CD14-positive monocyte (primary cell): ENCODE results near the gene HPGD. TPM values are rescaled to one million over a fixed set of nuclear protein-coding genes. Genes with fewer than 3 reads are reported as not detected.
A peak's percentile ranks its signal among the peaks of the same experiment; 100 is the strongest.

Experiments
- DNase-seq, 3 donors: peaks; one replicate each; pipeline ENCODE4 v3.0.0-alpha.2; 2011 to 2022
- H2AFZ ChIP-seq: 2 replicates; pipeline ENCODE4 v1.6.0; 2012; ENCODE audit warnings: mild to moderate bottlenecking, low read depth, low read length, inconsistent platforms; ENCODE audit not compliant: insufficient read depth, poor library complexity, severe bottlenecking
- H3K27ac ChIP-seq, 2 donors: 1 replicate in 1 of 2; 2 replicates in 1 of 2; pipeline ENCODE4 v1.5.1; 2012 to 2013; ENCODE audit warnings: low read length in 2 of 2, control low read depth in 1 of 2, inconsistent platforms in 1 of 2, low read depth in 1 of 2, mild to moderate bottlenecking in 1 of 2
- H3K27me3 ChIP-seq, 2 donors: one replicate each; pipeline versions ENCODE4 v1.6.0 to v1.6.1; 2011 to 2013; ENCODE audit warnings: low read length in 2 of 2; ENCODE audit not compliant: control insufficient read depth in 2 of 2, insufficient read depth in 2 of 2
- H3K36me3 ChIP-seq, 2 donors: replicated peaks in 1 of 2; 1 replicate in 1 of 2; 2 replicates in 1 of 2; pipeline versions ENCODE4 v1.5.1 to v1.6.1; 2012 to 2013; ENCODE audit warnings: low read length in 2 of 2, control low read depth in 1 of 2, inconsistent platforms in 1 of 2, mild to moderate bottlenecking in 1 of 2; ENCODE audit not compliant: insufficient read depth in 2 of 2, control insufficient read depth in 1 of 2
- H3K4me1 ChIP-seq, 2 donors: 1 replicate in 1 of 2; 2 replicates in 1 of 2; pipeline versions ENCODE4 v1.5.1 to v1.6.1; 2012 to 2013; ENCODE audit warnings: low read length in 2 of 2, control low read depth in 1 of 2, inconsistent platforms in 1 of 2, mild to moderate bottlenecking in 1 of 2, moderate library complexity in 1 of 2; ENCODE audit not compliant: insufficient read depth in 2 of 2, control insufficient read depth in 1 of 2
- H3K4me2 ChIP-seq: replicated peaks from 2 replicates; pipeline ENCODE3; 2012; ENCODE audit warnings: low read length, moderate library complexity, mild to moderate bottlenecking; ENCODE audit not compliant: poor library complexity, severe bottlenecking; ENCODE audit errors: extremely low read depth
- H3K4me3 ChIP-seq, 3 experiments: fragments of 200-600 bp in 1 of 3; sonication (generic) in 1 of 3; replicated peaks in 1 of 3; 1 replicate in 2 of 3; 2 replicates in 1 of 3; pipeline ENCODE4 v1.5.1; 2011 to 2013; ENCODE audit warnings: low read length in 3 of 3, mild to moderate bottlenecking in 3 of 3, control low read depth in 2 of 3, low read depth in 2 of 3, inconsistent platforms in 1 of 3, moderate library complexity in 1 of 3
- H3K79me2 ChIP-seq: 2 replicates; pipeline ENCODE4 v1.6.0; 2012; ENCODE audit warnings: mild to moderate bottlenecking, control low read depth, inconsistent platforms, low read length, moderate library complexity; ENCODE audit not compliant: insufficient read depth
- H3K9ac ChIP-seq: 2 replicates; pipeline ENCODE4 v1.6.0; 2017; ENCODE audit warnings: low read length, mild to moderate bottlenecking; ENCODE audit not compliant: insufficient read depth, poor library complexity, severe bottlenecking
- H3K9me3 ChIP-seq, 2 donors: replicated peaks in 1 of 2; 1 replicate in 1 of 2; 2 replicates in 1 of 2; pipeline versions ENCODE4 v1.5.1 to v1.6.1; 2012 to 2013; ENCODE audit warnings: low read length in 2 of 2, control low read depth in 1 of 2; ENCODE audit not compliant: control insufficient read depth in 1 of 2, insufficient read depth in 1 of 2
- H4K20me1 ChIP-seq: 2 replicates; pipeline ENCODE4 v1.6.0; 2012; ENCODE audit warnings: mild to moderate bottlenecking, low read length, control low read depth, moderate library complexity; ENCODE audit not compliant: insufficient read depth
- H3K27ac Mint-ChIP-seq, 7 donors: one replicate each; pipeline ENCODE4 v1.8.0; 2020; ENCODE audit warnings: mild to moderate bottlenecking in 7 of 7, mixed read lengths in 7 of 7, moderate library complexity in 6 of 7, inconsistent platforms in 2 of 7
- H3K27me3 Mint-ChIP-seq, 3 donors: one replicate each; pipeline ENCODE4 v1.8.0; 2021 to 2022; ENCODE audit warnings: low read depth in 3 of 3, mild to moderate bottlenecking in 3 of 3, mixed read lengths in 3 of 3, moderate library complexity in 3 of 3, inconsistent platforms in 1 of 3
- H3K36me3 Mint-ChIP-seq, 2 donors: one replicate each; pipeline ENCODE4 v1.8.0; 2020; ENCODE audit warnings: mixed read lengths in 2 of 2, inconsistent platforms in 1 of 2, mild to moderate bottlenecking in 1 of 2
- H3K4me1 Mint-ChIP-seq: one replicate; pipeline ENCODE4 v1.8.0; 2020; ENCODE audit warnings: mild to moderate bottlenecking, mixed read lengths
- H3K4me3 Mint-ChIP-seq, 2 donors: one replicate each; pipeline ENCODE4 v1.8.0; 2020; ENCODE audit warnings: mild to moderate bottlenecking in 2 of 2, mixed read lengths in 2 of 2, moderate library complexity in 1 of 2
- H3K9me3 Mint-ChIP-seq, 7 donors: one replicate each; pipeline ENCODE4 v1.8.0; 2020 to 2022; ENCODE audit warnings: mixed read lengths in 7 of 7, mild to moderate bottlenecking in 6 of 7, moderate library complexity in 6 of 7, inconsistent platforms in 2 of 7
- WGBS: methylation state at CpG from one replicate; pipeline ENCODE4 v1.1.5; 2013; ENCODE audit warnings: missing lambda C conversion rate; ENCODE audit not compliant: insufficient coverage; 5-methylcytosine and 5-hydroxymethylcytosine counted together
- intact Hi-C, 2 donors: fragments of 100-400 bp; cut with micrococcal nuclease; formaldehyde crosslinking; loops; one replicate each; pipeline versions ENCODE4 v1.15.0 to v1.15.1; 2023
- polyA plus RNA-seq, 3 donors: library from polyadenylated mRNA; depleted of rRNA in 1 of 3; unstranded in 2 of 3; stranded (reverse) in 1 of 3; fragments of 300-500 nt in 2 of 3; fragments of >200 nt in 1 of 3; fragmentation: Illumina TruSeq in 2 of 3; gene quantifications; 1 replicate in 2 of 3; 2 replicates in 1 of 3; pipeline ENCODE4 v1.2.3, GENCODE V29; 2012 to 2021
- TF ChIP-seq, protein P1 (sequence below): fragments of 200-600 bp; IDR thresholded peaks from one replicate; pipeline ENCODE4 v1.8.0; 2022; ENCODE audit warnings: antibody characterized with exemption, mild to moderate bottlenecking

HPGD gene
- polyA plus RNA-seq, 3 donors, result 0.17 to 2.3 (median 1.3) TPM

DNA sequence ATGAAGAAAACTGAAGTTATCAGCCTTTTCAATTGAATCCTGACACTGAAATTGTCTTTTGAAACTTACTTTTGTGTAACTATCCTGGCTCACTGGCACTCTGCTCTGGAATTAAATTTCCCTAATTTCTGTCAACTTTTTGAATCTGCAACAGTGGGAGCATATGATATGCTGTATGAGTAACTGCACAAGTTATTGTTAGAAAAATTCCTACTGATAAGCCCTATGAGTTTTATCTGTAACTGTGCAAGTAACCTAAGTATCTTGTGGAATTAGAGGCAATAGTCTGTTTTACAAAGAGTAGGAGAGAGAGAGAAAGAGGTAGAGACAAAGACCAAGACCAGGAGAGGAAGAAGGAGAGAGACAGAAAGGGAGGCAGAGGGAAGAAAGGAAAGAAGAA lies 9.2 kb upstream of the HPGD start:
- H3K36me3 Mint-ChIP-seq, result no peaks in the 10 kb centered on the region

DNA sequence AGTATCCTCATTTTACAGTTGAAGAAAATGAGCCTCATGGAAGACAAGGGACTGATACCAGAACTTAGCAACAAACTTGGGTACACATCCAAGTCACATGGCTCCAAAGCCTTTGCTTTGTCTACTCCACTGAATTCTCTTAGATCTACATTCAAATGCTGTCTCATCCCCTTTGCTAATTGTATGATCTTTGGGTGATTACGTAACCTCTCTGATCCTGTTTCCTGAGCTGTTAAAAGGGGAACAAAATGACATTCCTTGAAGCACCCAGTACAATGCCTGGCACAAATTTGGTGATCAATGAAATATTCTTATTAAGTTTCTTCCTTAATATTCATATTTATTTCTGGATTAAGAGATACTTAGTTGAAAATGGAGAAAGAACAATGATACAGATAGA lies 5.9 kb upstream of the HPGD start:
- no peak overlapping the region for H3K27ac ChIP-seq
- peak in 2 of 3 donors; percentile 47 to 61 for DNase-seq
- H3K4me3 ChIP-seq, result no peak overlapping the region
- no peak overlapping the region for H3K4me2 ChIP-seq
- no peak overlapping the region for H3K4me3 Mint-ChIP-seq
- H3K4me1 ChIP-seq, result peaks cover 9 to 11% of the 10 kb centered on the region in 2 donors
- intact Hi-C loops, result loop anchor here in 1 of 2 donors (10.0 kb wide), 1 partner anchor 87 kb away; no protein-coding TSS in a partner anchor
- H3K27me3 ChIP-seq, result peaks cover 17 to 25% of the 10 kb centered on the region in 2 donors
- H4K20me1 ChIP-seq, result no peaks in the 10 kb centered on the region
- TF ChIP-seq, protein P1, sequence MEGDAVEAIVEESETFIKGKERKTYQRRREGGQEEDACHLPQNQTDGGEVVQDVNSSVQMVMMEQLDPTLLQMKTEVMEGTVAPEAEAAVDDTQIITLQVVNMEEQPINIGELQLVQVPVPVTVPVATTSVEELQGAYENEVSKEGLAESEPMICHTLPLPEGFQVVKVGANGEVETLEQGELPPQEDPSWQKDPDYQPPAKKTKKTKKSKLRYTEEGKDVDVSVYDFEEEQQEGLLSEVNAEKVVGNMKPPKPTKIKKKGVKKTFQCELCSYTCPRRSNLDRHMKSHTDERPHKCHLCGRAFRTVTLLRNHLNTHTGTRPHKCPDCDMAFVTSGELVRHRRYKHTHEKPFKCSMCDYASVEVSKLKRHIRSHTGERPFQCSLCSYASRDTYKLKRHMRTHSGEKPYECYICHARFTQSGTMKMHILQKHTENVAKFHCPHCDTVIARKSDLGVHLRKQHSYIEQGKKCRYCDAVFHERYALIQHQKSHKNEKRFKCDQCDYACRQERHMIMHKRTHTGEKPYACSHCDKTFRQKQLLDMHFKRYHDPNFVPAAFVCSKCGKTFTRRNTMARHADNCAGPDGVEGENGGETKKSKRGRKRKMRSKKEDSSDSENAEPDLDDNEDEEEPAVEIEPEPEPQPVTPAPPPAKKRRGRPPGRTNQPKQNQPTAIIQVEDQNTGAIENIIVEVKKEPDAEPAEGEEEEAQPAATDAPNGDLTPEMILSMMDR, result no peak
- no peak overlapping the region for H2AFZ ChIP-seq
- WGBS, result no CpG with 5 or more reads among the region's 1 CpG
- H3K9ac ChIP-seq, result no peak overlapping the region
- no peaks in the 10 kb centered on the region for H3K36me3 ChIP-seq
- no peak overlapping the region for H3K27ac Mint-ChIP-seq
- peaks cover 21% of the 10 kb centered on the region for H3K4me1 Mint-ChIP-seq
- H3K9me3 Mint-ChIP-seq, result peaks cover 0 to 6% (median 0%) of the 10 kb centered on the region in 7 donors
- peaks cover 20 to 28% (median 22%) of the 10 kb centered on the region in 3 donors for H3K27me3 Mint-ChIP-seq
- no peaks in the 10 kb centered on the region for H3K36me3 Mint-ChIP-seq
- H3K79me2 ChIP-seq, result no peaks in the 10 kb centered on the region
- H3K9me3 ChIP-seq, result peaks cover 0 to 6% of the 10 kb centered on the region in 2 donors

More for the DNA sequence above, 9.2 kb upstream of the HPGD start:
- H2AFZ ChIP-seq, result no peak overlapping the region
- no peak for DNase-seq
- H3K9ac ChIP-seq, result no peak overlapping the region
- intact Hi-C loops, result no loop called here
- peaks cover 11% of the 10 kb centered on the region for H3K4me1 Mint-ChIP-seq
- TF ChIP-seq, protein P1, result no peak
- no peaks in the 10 kb centered on the region for H3K9me3 ChIP-seq
- no peaks in the 10 kb centered on the region for H3K27me3 ChIP-seq
- peaks cover 2 to 6% (median 4%) of the 10 kb centered on the region in 3 donors for H3K27me3 Mint-ChIP-seq
- no peaks in the 10 kb centered on the region for H3K36me3 ChIP-seq
- no peaks in the 10 kb centered on the region for H3K79me2 ChIP-seq
- H3K4me3 ChIP-seq, result no peak overlapping the region
- H3K27ac ChIP-seq, result no peak overlapping the region
- no peaks in the 10 kb centered on the region for H4K20me1 ChIP-seq
- H3K4me2 ChIP-seq, result no peak overlapping the region
- no peak overlapping the region for H3K4me3 Mint-ChIP-seq
- H3K27ac Mint-ChIP-seq, result no peak overlapping the region
- H3K9me3 Mint-ChIP-seq, result no peaks in the 10 kb centered on the region
- peaks cover 9% of the 10 kb centered on the region in 2 donors for H3K4me1 ChIP-seq
